DOHH2 (cell line): Measurements from ENCODE around the gene AK8.

Experiments
- H3F3A ChIP-seq: fragments of 200-600 bp; sonication (generic), shearing (Covaris generic); 2 replicates; pipeline ENCODE4 v1.6.0; 2016; ENCODE audit warnings: antibody characterized with exemption, mild to moderate bottlenecking; ENCODE audit not compliant: control insufficient read depth, insufficient read depth
- H3K27ac ChIP-seq: fragments of 200-600 bp; sonication (generic); 2 replicates; pipeline ENCODE4 v1.5.1; 2014; ENCODE audit warnings: low read depth, mild to moderate bottlenecking, low read length, moderate library complexity
- H3K27me3 ChIP-seq: fragments of 200-600 bp; sonication (generic); 2 replicates; pipeline ENCODE4 v1.6.1; 2014; ENCODE audit warnings: mild to moderate bottlenecking, low read length, mixed read lengths; ENCODE audit not compliant: control insufficient read depth
- H3K36me3 ChIP-seq: fragments of 200-600 bp; sonication (generic); 2 replicates; pipeline ENCODE4 v1.6.1; 2014; ENCODE audit warnings: mild to moderate bottlenecking, low read length, moderate library complexity, mixed read lengths; ENCODE audit not compliant: control insufficient read depth
- H3K4me1 ChIP-seq: fragments of 200-600 bp; sonication (generic); 2 replicates; pipeline ENCODE4 v1.6.1; 2014; ENCODE audit warnings: mild to moderate bottlenecking, low read length, mixed read lengths; ENCODE audit not compliant: control insufficient read depth
- H3K4me2 ChIP-seq: fragments of 200-600 bp; sonication (generic); 2 replicates; pipeline ENCODE4 v1.6.0; 2014; ENCODE audit warnings: mild to moderate bottlenecking, low read length, moderate library complexity
- H3K4me3 ChIP-seq: fragments of 200-600 bp; sonication (generic); 2 replicates; pipeline ENCODE4 v1.5.1; 2014; ENCODE audit warnings: mild to moderate bottlenecking, low read length, mixed read lengths
- H3K79me2 ChIP-seq: fragments of 200-600 bp; sonication (generic); 2 replicates; pipeline ENCODE4 v1.6.1; 2014; ENCODE audit warnings: mild to moderate bottlenecking, low read length, mixed read lengths; ENCODE audit not compliant: control insufficient read depth
- H3K9me2 ChIP-seq: fragments of 200-600 bp; sonication (generic); replicated peaks from 2 replicates; pipeline ENCODE4 v1.6.1; 2014; ENCODE audit warnings: mild to moderate bottlenecking, low read length, mixed read lengths; ENCODE audit not compliant: control insufficient read depth
- H3K9me3 ChIP-seq: fragments of 200-600 bp; sonication (generic); 2 replicates; pipeline ENCODE4 v1.6.1; 2014; ENCODE audit warnings: antibody characterized with exemption, low read length, mixed read lengths; ENCODE audit not compliant: control insufficient read depth, insufficient read depth
- H4K20me1 ChIP-seq: fragments of 200-600 bp; sonication (generic); 2 replicates; pipeline ENCODE4 v1.6.0; 2014; ENCODE audit warnings: low read depth, mild to moderate bottlenecking, antibody characterized with exemption, low read length, moderate library complexity; ENCODE audit not compliant: control insufficient read depth, insufficient read depth
- CTCF ChIP-seq: fragments of 200-600 bp; sonication (generic); IDR thresholded peaks from one replicate; pipeline ENCODE4 v1.5.1; 2014; ENCODE audit warnings: antibody characterized with exemption, mild to moderate bottlenecking, low read depth, low read length; ENCODE audit not compliant: poor library complexity, severe bottlenecking
- EZH2phosphoT487 ChIP-seq: fragments of 200-600 bp; sonication (generic); IDR thresholded peaks from 2 replicates; pipeline ENCODE4 v1.6.1; 2017; ENCODE audit warnings: borderline replicate concordance, mild to moderate bottlenecking, antibody characterized with exemption, low read length, moderate library complexity, mixed read lengths

AK8 gene

GRCh38 chr9:132826131-132826530 lies 52.0 kb downstream of the AK8 start:
- H3K79me2 ChIP-seq = no peaks in the 10 kb centered on the region
- H3K9me3 ChIP-seq = no peaks in the 10 kb centered on the region
- no peak overlapping the region for H3K4me3 ChIP-seq
- peaks cover 7% of the 10 kb centered on the region; the same call in 1 of the 2 replicates for H3K27me3 ChIP-seq
- peaks cover 4% of the 10 kb centered on the region; the same call in 1 of the 2 replicates for H3K4me1 ChIP-seq
- H3K36me3 ChIP-seq = no peaks in the 10 kb centered on the region
- H4K20me1 ChIP-seq = no peaks in the 10 kb centered on the region
- H3F3A ChIP-seq = no peaks in the 10 kb centered on the region
- H3K9me2 ChIP-seq = no peaks in the 10 kb centered on the region
- TF ChIP-seq EZH2phosphoT487 (no peak), CTCF (no peak)
- H3K4me2 ChIP-seq = no peak overlapping the region
- no peak overlapping the region for H3K27ac ChIP-seq

- no peaks in the 10 kb centered on the region for H3K9me3 ChIP-seq
- peaks cover 4% of the 10 kb centered on the region; the same call in 1 of the 2 replicates for H3K4me1 ChIP-seq
- H3F3A ChIP-seq = no peaks in the 10 kb centered on the region
- H3K4me3 ChIP-seq = no peak overlapping the region
- H3K27ac ChIP-seq = no peak overlapping the region
- H3K27me3 ChIP-seq = peaks cover 7% of the 10 kb centered on the region; the same call in 1 of the 2 replicates
- H3K36me3 ChIP-seq = no peaks in the 10 kb centered on the region
- no peaks in the 10 kb centered on the region for H4K20me1 ChIP-seq
- TF ChIP-seq EZH2phosphoT487 (no peak), CTCF (no peak)
- no peaks in the 10 kb centered on the region for H3K79me2 ChIP-seq
- no peak overlapping the region for H3K4me2 ChIP-seq
- H3K9me2 ChIP-seq = no peaks in the 10 kb centered on the region
Observed at GRCh38 chr9:132825430-132825829, 52.7 kb downstream of the AK8 start.

GRCh38 chr9:132824951-132825350 lies 53.1 kb downstream of the AK8 start:
- peaks cover 7% of the 10 kb centered on the region; the same call in 1 of the 2 replicates for H3K27me3 ChIP-seq
- H3K4me1 ChIP-seq = peaks cover 4% of the 10 kb centered on the region; the same call in 1 of the 2 replicates
- H3K79me2 ChIP-seq = no peaks in the 10 kb centered on the region

More at GRCh38 chr9:132824951-132825350, 53.1 kb downstream of the AK8 start:
- H3K36me3 ChIP-seq = no peaks in the 10 kb centered on the region
- H3K9me2 ChIP-seq = no peaks in the 10 kb centered on the region
- no peak overlapping the region for H3K4me2 ChIP-seq
- no peak overlapping the region for H3K27ac ChIP-seq
- H3F3A ChIP-seq = 0 out of 2 replicates have a peak, but pooled peaks cover 3% of the 10 kb centered on the region
- H3K9me3 ChIP-seq = no peaks in the 10 kb centered on the region
- H4K20me1 ChIP-seq = no peaks in the 10 kb centered on the region
- TF ChIP-seq CTCF = no peak
- TF ChIP-seq EZH2phosphoT487 = no peak
- no peak overlapping the region for H3K4me3 ChIP-seq
